ENCODE measurements around the gene INO80C. TPM values are rescaled to one million over a fixed set of nuclear protein-coding genes. Genes with fewer than 3 reads are reported as not detected.

The INO80C gene
- total RNA-seq, 1 donor from 2014 or later: 30.0 TPM

DNA sequence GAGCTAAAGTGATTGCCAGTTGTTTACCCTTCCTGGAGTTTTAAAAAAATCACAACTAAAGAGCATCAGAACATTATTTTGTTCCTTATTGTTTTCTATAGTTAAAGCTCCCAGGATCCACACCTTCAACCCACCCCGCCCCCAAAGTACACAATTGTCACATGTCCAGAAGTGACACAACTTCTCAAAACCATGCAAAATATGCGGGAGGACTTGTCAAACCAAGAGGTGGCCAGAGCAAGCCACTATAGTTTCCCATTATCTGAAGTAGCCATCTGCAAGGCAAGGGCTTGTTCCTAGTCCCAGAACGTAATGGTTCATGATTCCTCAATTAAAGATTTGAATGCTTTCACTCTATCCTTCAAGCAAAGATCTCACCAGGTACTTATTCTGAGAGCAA is 9.9 kb upstream of the INO80C start:
- H3K27me3 Mint-ChIP-seq (ENCODE audit: low read depth): no peaks in the 10 kb centered on the region
- DNase-seq (ENCODE audit: low spot score in 2 of 2, unreplicated experiment in 2 of 2): no peak
- no peak overlapping the region for H3K4me3 Mint-ChIP-seq

DNA sequence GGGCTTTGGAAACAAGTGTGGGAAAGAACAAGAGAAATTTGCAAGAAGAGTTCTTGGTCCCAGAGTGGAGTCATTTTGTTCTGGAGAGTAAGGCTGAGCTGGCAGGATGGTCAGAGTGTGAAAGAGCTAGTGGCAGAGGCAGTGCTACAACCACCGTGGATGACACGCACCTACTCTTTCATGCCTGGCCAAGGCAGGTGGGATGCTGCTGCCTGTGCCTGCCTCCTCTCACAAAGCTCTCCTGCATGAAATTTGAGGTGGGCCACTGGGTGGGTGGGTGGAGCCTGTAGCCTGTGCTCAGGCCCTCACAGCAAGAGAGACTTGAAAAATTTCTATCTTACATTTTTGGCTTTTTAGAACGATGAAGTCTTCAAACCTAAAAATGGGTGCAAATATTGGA is 9.4 kb upstream of the INO80C start:
- Mint-ChIP-seq H3K4me3 (no peak overlapping the region), H3K27ac (no peak overlapping the region), H3K9me3 (no peaks in the 10 kb centered on the region), H3K27me3 (ENCODE audit: low read depth) (no peaks in the 10 kb centered on the region), H3K36me3 (no peaks in the 10 kb centered on the region), H3K4me1 (no peaks in the 10 kb centered on the region)
- TF ChIP-seq, protein P1, sequence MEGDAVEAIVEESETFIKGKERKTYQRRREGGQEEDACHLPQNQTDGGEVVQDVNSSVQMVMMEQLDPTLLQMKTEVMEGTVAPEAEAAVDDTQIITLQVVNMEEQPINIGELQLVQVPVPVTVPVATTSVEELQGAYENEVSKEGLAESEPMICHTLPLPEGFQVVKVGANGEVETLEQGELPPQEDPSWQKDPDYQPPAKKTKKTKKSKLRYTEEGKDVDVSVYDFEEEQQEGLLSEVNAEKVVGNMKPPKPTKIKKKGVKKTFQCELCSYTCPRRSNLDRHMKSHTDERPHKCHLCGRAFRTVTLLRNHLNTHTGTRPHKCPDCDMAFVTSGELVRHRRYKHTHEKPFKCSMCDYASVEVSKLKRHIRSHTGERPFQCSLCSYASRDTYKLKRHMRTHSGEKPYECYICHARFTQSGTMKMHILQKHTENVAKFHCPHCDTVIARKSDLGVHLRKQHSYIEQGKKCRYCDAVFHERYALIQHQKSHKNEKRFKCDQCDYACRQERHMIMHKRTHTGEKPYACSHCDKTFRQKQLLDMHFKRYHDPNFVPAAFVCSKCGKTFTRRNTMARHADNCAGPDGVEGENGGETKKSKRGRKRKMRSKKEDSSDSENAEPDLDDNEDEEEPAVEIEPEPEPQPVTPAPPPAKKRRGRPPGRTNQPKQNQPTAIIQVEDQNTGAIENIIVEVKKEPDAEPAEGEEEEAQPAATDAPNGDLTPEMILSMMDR (IDR thresholded peaks at IDR 0.05; ENCODE audit: unreplicated experiment): no peak
- no peak for DNase-seq (ENCODE audit: low spot score in 2 of 2, unreplicated experiment in 2 of 2)

More for the DNA sequence above, 9.9 kb upstream of the INO80C start:
- no peaks in the 10 kb centered on the region for H3K4me1 Mint-ChIP-seq
- no peak overlapping the region for H3K27ac Mint-ChIP-seq
- H3K9me3 Mint-ChIP-seq: no peaks in the 10 kb centered on the region
- no peaks in the 10 kb centered on the region for H3K36me3 Mint-ChIP-seq
- TF ChIP-seq, protein P1 (IDR thresholded peaks at IDR 0.05; ENCODE audit: unreplicated experiment): no peak

DNA sequence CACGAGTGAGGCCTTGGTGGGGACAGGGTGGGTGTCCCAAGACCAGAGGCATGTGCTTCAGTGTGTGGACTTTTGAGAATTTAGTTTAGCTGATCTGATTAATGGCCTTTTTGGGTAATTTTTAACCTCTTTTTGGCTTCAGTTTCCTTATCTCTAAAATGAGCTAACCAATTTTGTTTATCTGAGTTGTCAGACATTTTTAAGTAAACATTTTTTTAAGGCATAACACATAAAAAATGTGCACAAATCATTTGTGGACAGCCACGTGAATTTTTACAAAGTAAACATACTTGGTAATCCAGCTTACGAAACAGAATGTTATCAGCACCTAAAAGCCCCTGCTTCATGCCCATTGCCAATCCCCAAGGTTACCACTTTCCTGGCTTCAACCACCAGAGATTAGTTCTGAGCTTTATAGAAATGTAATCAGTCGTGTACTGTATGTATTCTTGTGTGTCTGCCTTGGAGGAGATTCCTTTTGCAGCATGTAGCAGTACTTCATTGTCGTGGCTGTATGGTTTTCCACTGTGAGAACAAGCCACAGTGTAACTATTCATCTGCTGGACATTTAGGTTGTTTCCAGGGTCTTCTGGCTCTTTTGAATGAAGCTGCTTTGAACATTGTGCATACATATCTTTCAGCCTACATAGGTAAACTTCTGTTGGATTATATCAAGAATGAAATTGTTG is 8.4 kb upstream of the INO80C start:
- no peaks in the 10 kb centered on the region for H3K4me1 Mint-ChIP-seq
- H3K27me3 Mint-ChIP-seq (ENCODE audit: low read depth): no peaks in the 10 kb centered on the region
- no peaks in the 10 kb centered on the region for H3K36me3 Mint-ChIP-seq
- no peak overlapping the region for H3K4me3 Mint-ChIP-seq
- TF ChIP-seq, protein P1 (IDR thresholded peaks at IDR 0.05; ENCODE audit: unreplicated experiment): no peak
- no peaks in the 10 kb centered on the region for H3K9me3 Mint-ChIP-seq
- DNase-seq (ENCODE audit: low spot score in 2 of 2, unreplicated experiment in 2 of 2): no peak
- H3K27ac Mint-ChIP-seq: no peak overlapping the region

DNA sequence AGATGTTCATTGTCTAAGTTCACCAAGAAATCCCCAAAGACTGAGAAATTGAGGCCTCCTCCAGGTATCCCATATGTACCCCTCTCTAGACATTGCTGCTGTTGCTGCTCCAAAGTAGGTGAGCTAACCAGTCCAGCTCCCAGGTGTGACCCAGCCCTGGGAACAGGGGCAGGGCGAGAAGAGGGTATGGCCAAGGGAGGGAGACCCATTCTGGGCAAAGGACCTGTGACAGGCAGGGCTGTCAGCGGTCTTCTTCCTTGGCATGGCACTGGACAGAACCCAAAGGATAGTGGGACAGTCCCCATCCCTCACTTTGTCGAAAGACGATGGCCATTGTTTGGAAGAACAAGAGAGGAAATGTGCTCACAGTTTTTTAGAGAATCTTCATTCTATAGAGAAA is 7.2 kb upstream of the INO80C start:
- no peaks in the 10 kb centered on the region for H3K4me1 Mint-ChIP-seq
- DNase-seq (ENCODE audit: low spot score in 2 of 2, unreplicated experiment in 2 of 2): no peak
- TF ChIP-seq, protein P1 (IDR thresholded peaks at IDR 0.05; ENCODE audit: unreplicated experiment): no peak
- H3K27me3 Mint-ChIP-seq (ENCODE audit: low read depth): no peaks in the 10 kb centered on the region
- H3K4me3 Mint-ChIP-seq: no peak overlapping the region
- H3K36me3 Mint-ChIP-seq: no peaks in the 10 kb centered on the region
- no peak overlapping the region for H3K27ac Mint-ChIP-seq
- H3K9me3 Mint-ChIP-seq: no peaks in the 10 kb centered on the region

DNA sequence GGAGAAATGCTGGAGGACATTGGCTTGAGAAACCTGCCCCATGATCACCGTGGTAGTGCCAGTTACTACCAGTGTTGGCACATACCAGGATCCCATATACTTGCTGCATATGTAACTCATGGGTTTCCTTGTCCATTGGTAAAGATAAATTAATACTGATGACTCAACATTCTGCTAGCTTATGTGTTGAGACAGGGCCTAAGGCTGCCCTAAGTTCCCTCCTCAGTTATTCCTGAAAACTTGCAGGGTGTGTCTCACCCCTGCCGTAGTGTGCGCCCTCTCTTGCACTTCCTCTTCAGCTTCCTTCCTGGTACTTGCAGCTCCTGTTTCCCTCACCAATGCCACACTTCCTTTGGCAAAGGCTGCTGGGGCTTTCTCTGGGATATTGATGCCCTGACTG is 4.3 kb upstream of the INO80C start:
- H3K27me3 Mint-ChIP-seq (ENCODE audit: low read depth): no peaks in the 10 kb centered on the region
- no peak overlapping the region for H3K27ac Mint-ChIP-seq
- no peaks in the 10 kb centered on the region for H3K36me3 Mint-ChIP-seq
- no peak overlapping the region for H3K4me3 Mint-ChIP-seq
- no peak for DNase-seq (ENCODE audit: low spot score in 2 of 2, unreplicated experiment in 2 of 2)
- TF ChIP-seq, protein P1 (IDR thresholded peaks at IDR 0.05; ENCODE audit: unreplicated experiment): no peak
- peaks cover 9% of the 10 kb centered on the region for H3K4me1 Mint-ChIP-seq
- H3K9me3 Mint-ChIP-seq: no peaks in the 10 kb centered on the region

All from mesothelial cell of epicardium (in vitro differentiated cells).